ENCODE measurements around the gene UBE2QL1. TPM values are rescaled to one million over a fixed set of nuclear protein-coding genes. Genes with fewer than 3 reads are reported as not detected.

UBE2QL1 gene
- total RNA-seq, 1 experiment from 2014 or later, result not detected

DNA sequence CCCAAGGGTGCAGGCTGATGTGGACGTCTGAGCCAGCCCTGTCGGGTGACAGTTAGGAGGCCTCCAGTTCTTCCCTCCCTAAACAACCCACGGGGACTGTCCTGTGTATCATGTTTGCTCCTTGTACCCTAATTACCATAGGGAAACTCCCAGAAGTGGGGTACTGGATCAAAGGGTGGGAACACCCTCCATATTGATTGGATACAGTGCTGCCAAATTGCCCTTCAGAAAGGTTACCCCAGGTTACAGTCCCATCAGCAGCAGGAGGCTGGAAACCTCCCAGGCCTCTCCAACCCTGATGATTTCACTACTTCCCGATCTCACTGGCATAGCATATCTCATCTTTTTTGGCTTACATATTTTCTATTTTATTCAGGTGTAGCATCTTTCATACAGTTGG, 22.0 kb downstream of the UBE2QL1 start:
- POLR2A ChIA-PET, result no interaction called here
- TF ChIP-seq RAD21 (IDR thresholded peaks at IDR 0.05; ENCODE audit: low read depth) (no peak), CBX3 (IDR thresholded peaks at IDR 0.05; ENCODE audit: low read depth) (no peak), JUND (IDR thresholded peaks at IDR 0.05) (no peak), EZH2phosphoT487 (IDR thresholded peaks at IDR 0.05; ENCODE audit: borderline replicate concordance) (no peak), FOSL1 (IDR thresholded peaks at IDR 0.05; ENCODE audit: low read depth) (no peak), ELF1 (IDR thresholded peaks at IDR 0.05; ENCODE audit: borderline replicate concordance, low read depth) (no peak), SP1 (IDR thresholded peaks at IDR 0.05; ENCODE audit: low read depth) (no peak), CEBPB (IDR thresholded peaks at IDR 0.05; ENCODE audit: low read depth) (no peak), POLR2A (IDR thresholded peaks at IDR 0.05; ENCODE audit: borderline replicate concordance, extremely low read depth, insufficient read depth, insufficient read length) (no peak), SRF (IDR thresholded peaks at IDR 0.05; ENCODE audit: low read depth) (no peak), ZNF274 (IDR thresholded peaks at IDR 0.05; ENCODE audit: low read depth, low read length) (no peak), EGR1 (IDR thresholded peaks at IDR 0.05; ENCODE audit: low read depth) (no peak), ZFX (IDR thresholded peaks at IDR 0.05) (no peak), YY1 (IDR thresholded peaks at IDR 0.05; ENCODE audit: extremely low read depth, insufficient replicate concordance, low read depth, low read length) (no peak), SIN3A (IDR thresholded peaks at IDR 0.05; ENCODE audit: low read depth) (no peak)
- TF ChIP-seq, protein P1, sequence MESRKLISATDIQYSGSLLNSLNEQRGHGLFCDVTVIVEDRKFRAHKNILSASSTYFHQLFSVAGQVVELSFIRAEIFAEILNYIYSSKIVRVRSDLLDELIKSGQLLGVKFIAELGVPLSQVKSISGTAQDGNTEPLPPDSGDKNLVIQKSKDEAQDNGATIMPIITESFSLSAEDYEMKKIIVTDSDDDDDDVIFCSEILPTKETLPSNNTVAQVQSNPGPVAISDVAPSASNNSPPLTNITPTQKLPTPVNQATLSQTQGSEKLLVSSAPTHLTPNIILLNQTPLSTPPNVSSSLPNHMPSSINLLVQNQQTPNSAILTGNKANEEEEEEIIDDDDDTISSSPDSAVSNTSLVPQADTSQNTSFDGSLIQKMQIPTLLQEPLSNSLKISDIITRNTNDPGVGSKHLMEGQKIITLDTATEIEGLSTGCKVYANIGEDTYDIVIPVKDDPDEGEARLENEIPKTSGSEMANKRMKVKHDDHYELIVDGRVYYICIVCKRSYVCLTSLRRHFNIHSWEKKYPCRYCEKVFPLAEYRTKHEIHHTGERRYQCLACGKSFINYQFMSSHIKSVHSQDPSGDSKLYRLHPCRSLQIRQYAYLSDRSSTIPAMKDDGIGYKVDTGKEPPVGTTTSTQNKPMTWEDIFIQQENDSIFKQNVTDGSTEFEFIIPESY (IDR thresholded peaks at IDR 0.05; ENCODE audit: extremely low read depth, insufficient replicate concordance, low read length), result no peak
- TF ChIP-seq, protein P2, sequence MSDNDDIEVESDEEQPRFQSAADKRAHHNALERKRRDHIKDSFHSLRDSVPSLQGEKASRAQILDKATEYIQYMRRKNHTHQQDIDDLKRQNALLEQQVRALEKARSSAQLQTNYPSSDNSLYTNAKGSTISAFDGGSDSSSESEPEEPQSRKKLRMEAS (IDR thresholded peaks at IDR 0.05), result no peak
- TF ChIP-seq, protein P3, sequence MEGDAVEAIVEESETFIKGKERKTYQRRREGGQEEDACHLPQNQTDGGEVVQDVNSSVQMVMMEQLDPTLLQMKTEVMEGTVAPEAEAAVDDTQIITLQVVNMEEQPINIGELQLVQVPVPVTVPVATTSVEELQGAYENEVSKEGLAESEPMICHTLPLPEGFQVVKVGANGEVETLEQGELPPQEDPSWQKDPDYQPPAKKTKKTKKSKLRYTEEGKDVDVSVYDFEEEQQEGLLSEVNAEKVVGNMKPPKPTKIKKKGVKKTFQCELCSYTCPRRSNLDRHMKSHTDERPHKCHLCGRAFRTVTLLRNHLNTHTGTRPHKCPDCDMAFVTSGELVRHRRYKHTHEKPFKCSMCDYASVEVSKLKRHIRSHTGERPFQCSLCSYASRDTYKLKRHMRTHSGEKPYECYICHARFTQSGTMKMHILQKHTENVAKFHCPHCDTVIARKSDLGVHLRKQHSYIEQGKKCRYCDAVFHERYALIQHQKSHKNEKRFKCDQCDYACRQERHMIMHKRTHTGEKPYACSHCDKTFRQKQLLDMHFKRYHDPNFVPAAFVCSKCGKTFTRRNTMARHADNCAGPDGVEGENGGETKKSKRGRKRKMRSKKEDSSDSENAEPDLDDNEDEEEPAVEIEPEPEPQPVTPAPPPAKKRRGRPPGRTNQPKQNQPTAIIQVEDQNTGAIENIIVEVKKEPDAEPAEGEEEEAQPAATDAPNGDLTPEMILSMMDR (IDR thresholded peaks at IDR 0.05 in 2 of 3, conservative IDR thresholded peaks at IDR 0.05 in 1 of 3; ENCODE audit: borderline replicate concordance in 1 of 3, insufficient read depth in 1 of 3, low read depth in 2 of 3, low read length in 2 of 3), result no peak
- TF ChIP-seq, protein P4, sequence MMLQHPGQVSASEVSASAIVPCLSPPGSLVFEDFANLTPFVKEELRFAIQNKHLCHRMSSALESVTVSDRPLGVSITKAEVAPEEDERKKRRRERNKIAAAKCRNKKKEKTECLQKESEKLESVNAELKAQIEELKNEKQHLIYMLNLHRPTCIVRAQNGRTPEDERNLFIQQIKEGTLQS (IDR thresholded peaks at IDR 0.05), result no peak
- TF ChIP-seq, protein P5, sequence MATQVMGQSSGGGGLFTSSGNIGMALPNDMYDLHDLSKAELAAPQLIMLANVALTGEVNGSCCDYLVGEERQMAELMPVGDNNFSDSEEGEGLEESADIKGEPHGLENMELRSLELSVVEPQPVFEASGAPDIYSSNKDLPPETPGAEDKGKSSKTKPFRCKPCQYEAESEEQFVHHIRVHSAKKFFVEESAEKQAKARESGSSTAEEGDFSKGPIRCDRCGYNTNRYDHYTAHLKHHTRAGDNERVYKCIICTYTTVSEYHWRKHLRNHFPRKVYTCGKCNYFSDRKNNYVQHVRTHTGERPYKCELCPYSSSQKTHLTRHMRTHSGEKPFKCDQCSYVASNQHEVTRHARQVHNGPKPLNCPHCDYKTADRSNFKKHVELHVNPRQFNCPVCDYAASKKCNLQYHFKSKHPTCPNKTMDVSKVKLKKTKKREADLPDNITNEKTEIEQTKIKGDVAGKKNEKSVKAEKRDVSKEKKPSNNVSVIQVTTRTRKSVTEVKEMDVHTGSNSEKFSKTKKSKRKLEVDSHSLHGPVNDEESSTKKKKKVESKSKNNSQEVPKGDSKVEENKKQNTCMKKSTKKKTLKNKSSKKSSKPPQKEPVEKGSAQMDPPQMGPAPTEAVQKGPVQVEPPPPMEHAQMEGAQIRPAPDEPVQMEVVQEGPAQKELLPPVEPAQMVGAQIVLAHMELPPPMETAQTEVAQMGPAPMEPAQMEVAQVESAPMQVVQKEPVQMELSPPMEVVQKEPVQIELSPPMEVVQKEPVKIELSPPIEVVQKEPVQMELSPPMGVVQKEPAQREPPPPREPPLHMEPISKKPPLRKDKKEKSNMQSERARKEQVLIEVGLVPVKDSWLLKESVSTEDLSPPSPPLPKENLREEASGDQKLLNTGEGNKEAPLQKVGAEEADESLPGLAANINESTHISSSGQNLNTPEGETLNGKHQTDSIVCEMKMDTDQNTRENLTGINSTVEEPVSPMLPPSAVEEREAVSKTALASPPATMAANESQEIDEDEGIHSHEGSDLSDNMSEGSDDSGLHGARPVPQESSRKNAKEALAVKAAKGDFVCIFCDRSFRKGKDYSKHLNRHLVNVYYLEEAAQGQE (IDR thresholded peaks at IDR 0.05; ENCODE audit: low read depth), result no peak
- DNase-seq (ENCODE audit: low read depth, low spot score), result no peak
- no peak overlapping the region for H2AFZ ChIP-seq (ENCODE audit: low read depth, low read length, poor library complexity, severe bottlenecking)
- ATAC-seq, result no peak
- H3K9me3 ChIP-seq (ENCODE audit: control insufficient read depth in 1 of 2, insufficient read depth in 1 of 2, low read depth in 1 of 2, low read length in 2 of 2), result no peaks in the 10 kb centered on the region
- no TSS peak for BruUV-seq (replicated peaks)
- RAD21 ChIA-PET (ENCODE audit: low non-redundant PET in 1 of 2, low total read pairs in 2 of 2, uncharacterized antibody in 2 of 2, unreplicated experiment in 2 of 2), result no interaction called here
- H3K27me3 ChIP-seq (ENCODE audit: insufficient read depth, low read length), result peaks cover 28% of the 10 kb centered on the region
- H3K79me2 ChIP-seq (ENCODE audit: insufficient read depth, low read length), result no peaks in the 10 kb centered on the region
- H3K4me2 ChIP-seq (ENCODE audit: low read length), result no peak overlapping the region
- H3K9me2 ChIP-seq (ENCODE audit: insufficient read depth), result no peaks in the 10 kb centered on the region
- H3K36me3 ChIP-seq (ENCODE audit: control insufficient read depth in 1 of 2, insufficient read depth in 2 of 2, low read length in 2 of 2), result no peaks in the 10 kb centered on the region
- H3K4me3 ChIP-seq (replicated peaks in 1 of 2; ENCODE audit: low read depth in 1 of 2, low read length in 2 of 2), result no peak overlapping the region
- intact Hi-C loops (cut with micrococcal nuclease), result no loop called here
- CTCF ChIA-PET, result no interaction called here
- no peaks in the 10 kb centered on the region for H4K20me1 ChIP-seq (ENCODE audit: insufficient read depth)
- H3K9ac ChIP-seq (ENCODE audit: low read length), result no peak overlapping the region
- no peaks in the 10 kb centered on the region for H3K4me1 ChIP-seq (ENCODE audit: control insufficient read depth in 1 of 2, insufficient read depth in 2 of 2, low read length in 2 of 2)
- no peak overlapping the region for H3K27ac ChIP-seq (ENCODE audit: low read depth, low read length)

Measured in HCT116 (cell line).